GM18526 (cell line): ENCODE data around the gene ROR2.

Experiments
- POLR2A ChIP-seq: IDR thresholded peaks from 3 replicates; pipeline ENCODE4 v1.6.1; 2011; ENCODE audit not compliant: insufficient read length; ENCODE audit errors: extremely low read depth

Gene ROR2

GRCh38 chr9:91848146-91848545, 101.9 kb downstream of the ROR2 start:
- no peak for TF ChIP-seq POLR2A

GRCh38 chr9:91847581-91848091, 102.4 kb downstream of the ROR2 start:
- TF ChIP-seq POLR2A: no peak

GRCh38 chr9:91845879-91846278, 104.1 kb downstream of the ROR2 start:
- TF ChIP-seq POLR2A: no peak

GRCh38 chr9:91844701-91845291, 105.2 kb downstream of the ROR2 start:
- TF ChIP-seq POLR2A: no peak

- no peak for TF ChIP-seq POLR2A
Measured at GRCh38 chr9:91844190-91844589, 105.8 kb downstream of the ROR2 start.

GRCh38 chr9:91843623-91844148, 106.3 kb downstream of the ROR2 start:
- TF ChIP-seq POLR2A: no peak

- no peak for TF ChIP-seq POLR2A
Measured at GRCh38 chr9:91843093-91843492, 106.9 kb downstream of the ROR2 start.

- no peak for TF ChIP-seq POLR2A
Measured at GRCh38 chr9:91842358-91843049, 107.5 kb downstream of the ROR2 start.

- no peak for TF ChIP-seq POLR2A
Measured at GRCh38 chr9:91841591-91841990, 108.4 kb downstream of the ROR2 start.

- no peak for TF ChIP-seq POLR2A
Measured at GRCh38 chr9:91840882-91841281, 109.1 kb downstream of the ROR2 start.

GRCh38 chr9:91840469-91840868, 109.6 kb downstream of the ROR2 start:
- no peak for TF ChIP-seq POLR2A

GRCh38 chr9:91839926-91840465, 110.0 kb downstream of the ROR2 start:
- TF ChIP-seq POLR2A: no peak

- TF ChIP-seq POLR2A: no peak
Measured at GRCh38 chr9:91837981-91838731, 111.9 kb downstream of the ROR2 start.

GRCh38 chr9:91836515-91836914, 113.5 kb downstream of the ROR2 start:
- TF ChIP-seq POLR2A: no peak

- TF ChIP-seq POLR2A: no peak
Measured at GRCh38 chr9:91835632-91836031, 114.4 kb downstream of the ROR2 start.

GRCh38 chr9:91835216-91835615, 114.8 kb downstream of the ROR2 start:
- TF ChIP-seq POLR2A: no peak

- TF ChIP-seq POLR2A: no peak
Measured at GRCh38 chr9:91834740-91835139, 115.3 kb downstream of the ROR2 start.
